HL-60 (cell line): ENCODE data around the gene HIF3A.
"Not testable (repeated sequence)": the region's sequence is repeated elsewhere in the genome, so short reads cannot be mapped to it uniquely, and the experiment has no call there.

Source experiments
- CTCF ChIP-seq: IDR thresholded peaks from one replicate; pipeline ENCODE4 v1.5.1; 2011; ENCODE audit warnings: low read length, control low read depth, inconsistent platforms; ENCODE audit not compliant: insufficient read depth
- GABPA ChIP-seq: IDR thresholded peaks from 2 replicates; pipeline ENCODE4 v1.6.1; 2012; ENCODE audit warnings: low read depth
- POLR2AphosphoS5 ChIP-seq: IDR thresholded peaks from 2 replicates; pipeline ENCODE4 v1.6.1; 2012; ENCODE audit warnings: low read depth

- not testable (repeated sequence) for TF ChIP-seq CTCF, POLR2AphosphoS5, GABPA
These were observed 17.0 kb downstream of the HIF3A start for GRCh38 chr19:46313540-46314469.
